Ascending aorta (tissue), 2 donors: ENCODE results near the gene TBL1XR1. TPM values are rescaled to one million over a fixed set of nuclear protein-coding genes. Genes with fewer than 3 reads are reported as not detected.
"Not testable (repeated sequence)": the region's sequence is repeated elsewhere in the genome, so short reads cannot be mapped to it uniquely, and the experiment has no call there.

Experiments
- DNase-seq, 2 donors: peaks; one replicate each; pipeline ENCODE4 v3.0.0-alpha.2; 2019; ENCODE audit warnings: low spot score in 2 of 2
- H3K27ac ChIP-seq, 2 donors: fragments of 200-600 bp; sonication (generic); one replicate each; pipeline ENCODE4 v1.5.1; 2016 to 2017; ENCODE audit warnings: mild to moderate bottlenecking in 1 of 2
- H3K27me3 ChIP-seq: fragments of 200-600 bp; sonication (generic); one replicate; pipeline ENCODE4 v1.5.1; 2017
- H3K36me3 ChIP-seq, 2 donors: fragments of 200-600 bp; sonication (generic); one replicate each; pipeline ENCODE4 v1.5.1; 2016
- H3K4me1 ChIP-seq, 2 donors: fragments of 200-600 bp; sonication (generic); one replicate each; pipeline ENCODE4 v1.5.1; 2016 to 2017; ENCODE audit warnings: mild to moderate bottlenecking in 1 of 2
- H3K4me3 ChIP-seq, 2 donors: fragments of 200-600 bp; sonication (generic); one replicate each; pipeline ENCODE4 v1.5.1; 2016 to 2017; ENCODE audit warnings: mild to moderate bottlenecking in 1 of 2
- H3K9me3 ChIP-seq, 2 donors: fragments of 200-600 bp; sonication (generic); one replicate each; pipeline ENCODE4 v1.5.1; 2016
- intact Hi-C: fragments of 100-400 bp; cut with DNase I; formaldehyde crosslinking; loops from one replicate; pipeline ENCODE4 v1.15.1; 2023
- total RNA-seq: library from RNA; depleted of rRNA; stranded (reverse); fragments of >200 nt; gene quantifications from one replicate; pipeline ENCODE4 v1.1.0, GENCODE V29; 2016
- TF ChIP-seq, protein P1 (sequence below), 3 experiments: fragments of 200-600 bp in 2 of 3; fragments of 450-650 bp in 1 of 3; sonication (generic) in 2 of 3; IDR thresholded peaks; one replicate each; pipeline ENCODE4 v1.5.1; 2016 to 2019; ENCODE audit warnings: antibody characterized with exemption in 3 of 3, mild to moderate bottlenecking in 1 of 3, moderate library complexity in 1 of 3

The TBL1XR1 gene
- total RNA-seq, 1 donor from 2014 or later: 52.0 TPM

DNA sequence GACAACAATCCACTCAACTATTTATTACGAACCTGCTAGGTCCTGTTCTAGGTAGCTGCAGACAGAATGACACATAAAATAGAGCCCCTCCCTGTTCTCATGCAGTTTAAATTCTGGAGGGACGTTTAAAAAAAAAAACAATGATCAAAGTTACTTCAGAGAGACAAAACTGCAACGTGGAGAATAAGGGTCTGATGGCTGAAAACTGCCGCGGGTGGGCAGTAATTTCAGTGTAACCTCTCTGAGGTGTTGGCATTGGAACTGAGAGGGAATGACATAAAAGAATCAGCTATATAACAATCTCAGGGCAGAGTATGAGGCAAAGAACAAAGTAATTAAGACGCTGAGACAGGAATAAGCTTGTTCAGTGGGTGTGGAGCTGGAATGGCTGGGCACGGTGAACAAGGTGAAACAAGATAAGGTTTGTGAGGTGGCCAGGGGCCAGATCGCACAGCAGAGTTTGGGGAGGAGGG is 19.5 kb downstream of the TBL1XR1 start:
- Histone ChIP-seq H3K27ac (no peak overlapping the region), H3K36me3 (no peaks in the 10 kb centered on the region), H3K27me3 (no peaks in the 10 kb centered on the region), H3K4me1 (peaks cover 3 to 11% of the 10 kb centered on the region in 2 donors), H3K4me3 (no peak overlapping the region), H3K9me3 (no peaks in the 10 kb centered on the region)
- TF ChIP-seq, protein P1, sequence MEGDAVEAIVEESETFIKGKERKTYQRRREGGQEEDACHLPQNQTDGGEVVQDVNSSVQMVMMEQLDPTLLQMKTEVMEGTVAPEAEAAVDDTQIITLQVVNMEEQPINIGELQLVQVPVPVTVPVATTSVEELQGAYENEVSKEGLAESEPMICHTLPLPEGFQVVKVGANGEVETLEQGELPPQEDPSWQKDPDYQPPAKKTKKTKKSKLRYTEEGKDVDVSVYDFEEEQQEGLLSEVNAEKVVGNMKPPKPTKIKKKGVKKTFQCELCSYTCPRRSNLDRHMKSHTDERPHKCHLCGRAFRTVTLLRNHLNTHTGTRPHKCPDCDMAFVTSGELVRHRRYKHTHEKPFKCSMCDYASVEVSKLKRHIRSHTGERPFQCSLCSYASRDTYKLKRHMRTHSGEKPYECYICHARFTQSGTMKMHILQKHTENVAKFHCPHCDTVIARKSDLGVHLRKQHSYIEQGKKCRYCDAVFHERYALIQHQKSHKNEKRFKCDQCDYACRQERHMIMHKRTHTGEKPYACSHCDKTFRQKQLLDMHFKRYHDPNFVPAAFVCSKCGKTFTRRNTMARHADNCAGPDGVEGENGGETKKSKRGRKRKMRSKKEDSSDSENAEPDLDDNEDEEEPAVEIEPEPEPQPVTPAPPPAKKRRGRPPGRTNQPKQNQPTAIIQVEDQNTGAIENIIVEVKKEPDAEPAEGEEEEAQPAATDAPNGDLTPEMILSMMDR (IDR thresholded peaks at IDR 0.05): no peak
- no peak for DNase-seq
- intact Hi-C loops: no loop called here

DNA sequence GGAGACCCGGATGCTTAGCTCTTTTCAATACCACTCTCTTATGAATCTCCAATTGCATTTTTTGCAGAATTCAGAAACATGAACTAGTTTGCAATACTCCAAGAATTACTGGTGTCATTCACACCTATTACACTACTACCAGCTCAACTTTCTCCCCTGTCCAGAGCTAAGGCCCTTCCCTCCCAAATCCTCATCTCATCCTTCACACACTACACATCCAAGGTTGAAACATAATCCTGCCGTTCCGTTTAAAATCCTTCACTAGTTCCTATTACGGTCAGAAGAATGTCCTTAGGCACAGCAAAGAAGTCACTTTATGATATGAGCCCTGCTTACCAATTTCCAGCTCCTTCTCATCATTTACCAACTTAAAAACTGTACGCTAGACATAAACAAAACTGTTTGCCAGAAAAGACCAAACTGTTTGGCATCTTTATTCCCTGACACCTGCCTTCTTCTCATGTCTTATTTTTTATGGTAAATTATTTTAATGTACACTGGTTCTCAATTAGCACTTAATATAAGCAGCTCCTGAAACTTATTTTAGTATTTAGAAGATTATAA is 22.6 kb downstream of the TBL1XR1 start:
- Histone ChIP-seq H3K4me3 (no peak overlapping the region), H3K36me3 (no peaks in the 10 kb centered on the region), H3K27ac (no peak overlapping the region), H3K4me1 (peaks cover 2 to 3% of the 10 kb centered on the region in 2 donors), H3K9me3 (no peaks in the 10 kb centered on the region), H3K27me3 (no peaks in the 10 kb centered on the region)
- no peak for DNase-seq
- TF ChIP-seq, protein P1 (IDR thresholded peaks at IDR 0.05): no peak
- intact Hi-C loops: no loop called here

DNA sequence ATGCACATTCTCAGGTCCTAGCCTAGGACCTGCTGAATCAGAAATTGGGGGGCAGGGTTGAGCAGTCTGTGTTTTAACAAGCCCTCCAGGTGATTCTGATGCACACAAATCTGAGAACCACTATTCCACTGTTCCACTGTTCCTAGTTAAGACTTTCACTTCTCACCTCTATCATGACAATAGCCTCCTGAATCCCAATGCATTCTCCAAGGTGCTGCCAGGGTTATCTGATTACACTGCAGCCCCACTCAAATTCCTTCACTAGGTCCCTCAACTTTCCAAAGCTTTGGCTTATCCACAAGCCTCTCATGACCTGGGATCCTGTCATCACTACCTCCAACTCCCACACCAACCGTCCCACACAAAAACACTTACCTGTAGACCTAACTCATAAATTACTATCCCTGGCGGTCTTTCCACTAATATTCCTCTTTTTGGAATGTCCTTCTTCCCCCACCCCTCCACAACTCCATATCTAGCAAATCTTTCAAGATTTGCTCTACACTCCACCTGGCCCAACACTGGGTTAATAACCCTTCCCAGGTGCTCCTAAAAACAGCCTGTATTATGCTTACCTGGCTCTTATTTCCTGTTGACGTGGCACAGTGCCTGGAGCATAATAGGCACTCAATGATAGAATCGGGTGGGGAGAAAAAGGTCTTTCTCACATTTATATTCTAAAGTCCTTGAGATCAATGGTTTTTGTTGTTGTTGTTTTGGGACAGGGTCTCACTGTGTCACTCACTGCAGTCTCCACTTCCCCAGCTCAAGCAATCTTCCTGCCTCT is 27.2 kb downstream of the TBL1XR1 start:
- Histone ChIP-seq H3K27ac (no peak overlapping the region), H3K36me3 (no peaks in the 10 kb centered on the region), H3K4me1 (peaks cover 0 to 3% of the 10 kb centered on the region in 2 donors), H3K9me3 (no peaks in the 10 kb centered on the region), H3K4me3 (no peak overlapping the region), H3K27me3 (no peaks in the 10 kb centered on the region)
- no peak for DNase-seq
- intact Hi-C loops: no loop called here
- TF ChIP-seq, protein P1 (IDR thresholded peaks at IDR 0.05): no peak

DNA sequence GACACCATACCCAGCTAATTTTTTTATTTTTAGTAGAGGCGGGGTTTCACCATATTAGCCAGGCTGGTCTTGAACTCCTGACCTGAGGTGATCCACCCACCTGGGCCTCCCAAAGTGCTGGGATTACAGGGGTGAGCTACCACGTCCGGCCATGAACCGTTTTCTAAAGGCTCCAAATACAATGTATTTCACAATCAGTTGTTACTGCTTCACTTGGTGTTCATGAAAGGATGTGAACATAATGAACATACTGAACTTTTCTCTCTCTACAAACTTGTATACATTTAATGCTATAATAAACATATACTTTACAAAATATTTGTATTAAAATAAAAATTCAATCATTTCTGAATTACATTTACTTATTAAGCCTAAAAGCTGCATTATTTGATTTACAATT is 28.9 kb downstream of the TBL1XR1 start:
- H3K27ac ChIP-seq: no peak overlapping the region
- TF ChIP-seq, protein P1 (IDR thresholded peaks at IDR 0.05): no peak
- intact Hi-C loops: no loop called here
- no peaks in the 10 kb centered on the region for H3K36me3 ChIP-seq
- no peaks in the 10 kb centered on the region for H3K4me1 ChIP-seq
- DNase-seq: no peak
- H3K4me3 ChIP-seq: no peak overlapping the region
- no peaks in the 10 kb centered on the region for H3K9me3 ChIP-seq
- no peaks in the 10 kb centered on the region for H3K27me3 ChIP-seq

DNA sequence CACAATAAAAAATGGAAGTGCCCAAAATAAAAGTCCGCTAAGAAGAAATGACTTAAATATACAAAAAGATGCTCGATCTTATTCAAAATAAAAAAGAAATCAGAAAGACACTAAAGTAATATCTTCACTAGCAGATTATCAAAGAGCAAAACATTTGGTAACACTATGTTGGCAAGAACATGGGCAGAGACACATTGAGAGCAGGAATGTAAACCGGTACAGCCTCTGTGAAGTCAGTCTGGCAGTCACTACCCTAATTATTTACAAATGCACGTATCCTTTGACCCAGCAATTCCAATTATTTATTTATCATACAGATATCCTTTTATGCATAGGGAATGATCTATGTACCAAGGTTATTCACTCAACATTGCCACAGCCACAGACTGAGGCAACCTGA is 34.5 kb downstream of the TBL1XR1 start:
- no peak overlapping the region for H3K4me3 ChIP-seq
- TF ChIP-seq, protein P1 (IDR thresholded peaks at IDR 0.05): no peak
- no peaks in the 10 kb centered on the region for H3K9me3 ChIP-seq
- DNase-seq: no peak
- no peak overlapping the region for H3K27ac ChIP-seq
- H3K36me3 ChIP-seq: no peaks in the 10 kb centered on the region
- H3K27me3 ChIP-seq: no peaks in the 10 kb centered on the region
- intact Hi-C loops: no loop called here
- no peaks in the 10 kb centered on the region for H3K4me1 ChIP-seq

DNA sequence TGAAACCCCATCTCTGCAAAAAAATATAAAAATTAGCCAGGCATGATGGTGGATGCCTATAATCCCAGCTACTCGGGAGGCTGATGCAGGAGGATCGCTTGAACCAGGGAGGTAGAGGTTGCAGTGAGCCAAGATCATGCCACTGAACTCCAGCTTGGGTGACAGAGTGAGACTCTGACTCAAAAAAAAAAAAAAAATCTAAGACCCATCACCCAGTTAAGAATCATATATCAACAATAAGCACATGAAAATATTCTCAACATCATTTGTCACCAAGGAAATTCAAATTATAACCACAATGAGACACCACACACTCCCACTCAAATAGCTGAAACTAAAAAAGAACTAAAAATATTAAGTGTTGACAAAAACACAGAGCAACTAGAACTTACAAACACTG is 35.7 kb downstream of the TBL1XR1 start:
- H3K4me1 ChIP-seq, H3K4me3 ChIP-seq, H3K27ac ChIP-seq, DNase-seq, H3K9me3 ChIP-seq, H3K27me3 ChIP-seq, intact Hi-C loops, H3K36me3 ChIP-seq: not testable (repeated sequence)
